ENCODE measurements around the gene PTPN1. TPM values are rescaled to one million over a fixed set of nuclear protein-coding genes. Genes with fewer than 3 reads are reported as not detected.

The PTPN1 gene
- total and polyA plus RNA-seq, 2 of the 13 experiments (the other 11 are each of a cell fraction or from before 2014, with no cell fraction given) = 17.7 to 37.2 TPM

DNA sequence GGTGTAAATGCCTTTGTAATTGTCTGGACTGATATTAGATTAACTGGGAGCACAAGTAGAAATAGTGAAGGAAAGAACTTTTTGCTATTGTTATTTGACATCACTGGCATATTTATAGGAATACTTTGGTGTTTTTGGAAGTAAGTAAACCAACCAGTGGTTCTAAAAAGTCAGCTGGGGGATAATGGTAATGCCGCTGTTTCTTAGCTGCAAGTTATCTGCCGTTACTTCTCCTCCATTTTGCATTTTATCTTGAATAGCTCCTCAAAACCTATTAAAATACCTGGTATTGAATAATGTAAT, 3.8 kb downstream of the PTPN1 start (continued):
- TF ChIP-seq ZMAT3 (CRISPR knock-in tag; conservative IDR thresholded peaks at IDR 0.05) = no peak
- TF ChIP-seq, protein P1, sequence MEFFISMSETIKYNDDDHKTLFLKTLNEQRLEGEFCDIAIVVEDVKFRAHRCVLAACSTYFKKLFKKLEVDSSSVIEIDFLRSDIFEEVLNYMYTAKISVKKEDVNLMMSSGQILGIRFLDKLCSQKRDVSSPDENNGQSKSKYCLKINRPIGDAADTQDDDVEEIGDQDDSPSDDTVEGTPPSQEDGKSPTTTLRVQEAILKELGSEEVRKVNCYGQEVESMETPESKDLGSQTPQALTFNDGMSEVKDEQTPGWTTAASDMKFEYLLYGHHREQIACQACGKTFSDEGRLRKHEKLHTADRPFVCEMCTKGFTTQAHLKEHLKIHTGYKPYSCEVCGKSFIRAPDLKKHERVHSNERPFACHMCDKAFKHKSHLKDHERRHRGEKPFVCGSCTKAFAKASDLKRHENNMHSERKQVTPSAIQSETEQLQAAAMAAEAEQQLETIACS (CRISPR knock-in tag; IDR thresholded peaks at IDR 0.05) = no peak

DNA sequence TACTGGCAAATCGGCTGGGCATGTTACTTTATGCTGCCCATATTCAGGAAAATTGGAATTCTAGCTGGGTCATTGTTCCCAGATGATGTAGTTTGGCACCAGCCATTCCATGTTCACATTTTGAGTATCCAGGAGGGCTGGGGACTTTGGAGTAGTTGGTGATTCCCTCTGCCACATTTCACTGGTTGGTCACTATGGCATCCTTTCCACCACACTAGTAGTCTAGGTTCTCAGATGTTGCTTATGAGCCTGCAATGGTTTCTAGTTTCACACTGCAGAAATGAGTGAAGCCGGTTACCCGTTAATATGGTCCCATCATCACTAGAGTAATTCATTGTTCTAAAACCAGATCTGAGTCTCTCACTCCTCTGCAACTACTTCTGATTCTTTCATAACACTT, 4.6 kb downstream of the PTPN1 start:
- no TSS peak for BruUV-seq (replicated peaks)
- peaks cover 18% of the 10 kb centered on the region for H4K20me1 ChIP-seq (ENCODE audit: insufficient read depth, low read length)
- DNase-seq (ENCODE audit: low spot score) (no peak), ATAC-seq (no peak), FAIRE-seq (no peak)
- no peak overlapping the region for H3K9ac ChIP-seq (ENCODE audit: insufficient read depth, low read depth, low read length)
- H3K4me1 ChIP-seq (ENCODE audit: insufficient read depth, low read length) = peaks cover 44% of the 10 kb centered on the region
- intact Hi-C loops (cut with micrococcal nuclease; ENCODE audit: unreplicated experiment) (loop anchor here (5.0 kb wide), 1 partner anchor 48 kb away; no protein-coding TSS in a partner anchor), in situ Hi-C loops (cut with HindIII; ENCODE audit: extremely low pct_ligation_motif_present, low pct_unique_long_range_greater_than_20kb) (no loop called here)
- H3K27ac ChIP-seq (ENCODE audit: extremely low read length, insufficient read depth, low read length) = no peak overlapping the region
- TF ChIP-seq HNF4G (IDR thresholded peaks at IDR 0.05; ENCODE audit: borderline replicate concordance, low read depth, low read length) = 0 out of 2 replicates have a peak, but pooled peaks have one; percentile 37
- TF ChIP-seq HNF4G (CRISPR knock-in tag; IDR thresholded peaks at IDR 0.05; ENCODE audit: borderline replicate concordance, low read depth) = no peak
- TF ChIP-seq CEBPB (IDR thresholded peaks at IDR 0.05; ENCODE audit: borderline replicate concordance, low read depth, low read length) = peak; percentile 35; the same call in 1 of the 2 replicates
- TF ChIP-seq MEF2D (CRISPR knock-in tag; IDR thresholded peaks at IDR 0.05) = no peak
- TF ChIP-seq KLF6 (CRISPR knock-in tag; IDR thresholded peaks at IDR 0.05) = no peak
- H3K9me3 ChIP-seq (ENCODE audit: low read length) = no peaks in the 10 kb centered on the region
- ChIA-PET CTCF (ENCODE audit: low intra/inter-chr PET ratio, low total read pairs) (no interaction called here), POLR2A (no interaction called here)
- H3K4me2 ChIP-seq (ENCODE audit: low read depth, low read length) = no peak overlapping the region
- H2AFZ ChIP-seq (ENCODE audit: low read length) = no peak overlapping the region
- H3K4me3 ChIP-seq (replicated peaks in 1 of 3; ENCODE audit: insufficient read depth in 1 of 3, low read depth in 2 of 3, low read length in 3 of 3) = no peak overlapping the region
- WGBS (ENCODE audit: low lambda C conversion rate) = 87% methylated on average over 3 of the region's 3 CpGs
- H3K36me3 ChIP-seq (replicated peaks in 1 of 2; ENCODE audit: control insufficient read depth in 1 of 2, insufficient read depth in 2 of 2, low read length in 2 of 2) = 0 out of 5 replicates have a peak, but pooled peaks cover 0 to 3% of the 10 kb centered on the region in 2 experiments
- H3K27me3 ChIP-seq (ENCODE audit: control insufficient read depth in 1 of 2, insufficient read depth in 2 of 2, low read length in 2 of 2) = no peaks in the 10 kb centered on the region; a peak in 1 of 5 replicates
- peaks cover 92% of the 10 kb centered on the region for H3K79me2 ChIP-seq (ENCODE audit: insufficient read depth, low read length)
